HepG2 (cell line): ENCODE measurements around the gene ACSS2. TPM values are rescaled to one million over a fixed set of nuclear protein-coding genes. Genes with fewer than 3 reads are reported as not detected.
A peak's percentile ranks its signal among the peaks of the same experiment; 100 is the strongest.

Experiments used
- BCLAF1 ChIP-seq: fragments of 450-650 bp; IDR thresholded peaks from 2 replicates; pipeline ENCODE4 v1.6.1; 2017; ENCODE audit warnings: mild to moderate bottlenecking
- E2F1 ChIP-seq: sonication (generic); formaldehyde crosslinking; IDR thresholded peaks from 2 replicates; pipeline ENCODE4 v1.5.0; 2020; ENCODE audit warnings: missing genetic modification reagents
- ESRRA ChIP-seq: sonication (generic); formaldehyde crosslinking; IDR thresholded peaks from 2 replicates; pipeline ENCODE4 v1.5.1; 2020; ENCODE audit warnings: mild to moderate bottlenecking, low read depth, missing genetic modification reagents
- GABPA ChIP-seq, 2 experiments: IDR thresholded peaks; 2 replicates each; pipeline ENCODE4 v1.6.1; 2011 to 2016; ENCODE audit warnings: low read depth in 2 of 2, low read length in 1 of 2, missing biosample characterization in 1 of 2, missing genetic modification characterization in 1 of 2
- JARID2 ChIP-seq: sonication (generic); formaldehyde crosslinking; IDR thresholded peaks from 2 replicates; pipeline ENCODE4 v1.8.1; 2023; ENCODE audit warnings: missing genetic modification reagents, inconsistent platforms; ENCODE audit not compliant: insufficient replicate concordance
- RXRB ChIP-seq: IDR thresholded peaks from 2 replicates; pipeline ENCODE4 v1.6.1; 2016; ENCODE audit warnings: borderline replicate concordance, missing genetic modification reagents, missing compliant biosample characterization
- SKI ChIP-seq: fragments of 450-650 bp; IDR thresholded peaks from one replicate; pipeline ENCODE4 v1.6.1; 2018; ENCODE audit warnings: mild to moderate bottlenecking; ENCODE audit not compliant: partially characterized antibody
- SRSF1 ChIP-seq: fragments of 200-400 bp; formaldehyde crosslinking; optimal IDR thresholded peaks from 2 replicates; pipeline ENCODE3; 2017; ENCODE audit warnings: mild to moderate bottlenecking, low read depth, low read length, moderate library complexity
- TRIM24 ChIP-seq: sonication (generic); formaldehyde crosslinking; IDR thresholded peaks from 2 replicates; pipeline ENCODE4 v1.8.0; 2022; ENCODE audit warnings: mild to moderate bottlenecking, missing genetic modification reagents
- XBP1 ChIP-seq: sonication (generic); formaldehyde crosslinking; IDR thresholded peaks from 2 replicates; pipeline ENCODE4 v1.5.0; 2020; ENCODE audit warnings: missing genetic modification reagents
- ZNF101 ChIP-seq: sonication (generic); formaldehyde crosslinking; IDR thresholded peaks from 2 replicates; pipeline ENCODE4 v1.4.0; 2020; ENCODE audit warnings: mild to moderate bottlenecking, low read depth, missing genetic modification reagents, borderline replicate concordance
- ZNF460 ChIP-seq: sonication (generic); formaldehyde crosslinking; IDR thresholded peaks from 2 replicates; pipeline ENCODE4 v1.5.1; 2020; ENCODE audit warnings: missing genetic modification reagents, mild to moderate bottlenecking, borderline replicate concordance
- ZNF468 ChIP-seq: sonication (generic); formaldehyde crosslinking; IDR thresholded peaks from 2 replicates; pipeline ENCODE4 v1.8.0; 2022; ENCODE audit warnings: mild to moderate bottlenecking, moderate library complexity, missing genetic modification reagents
- ZNF615 ChIP-seq: sonication (generic); formaldehyde crosslinking; IDR thresholded peaks from 2 replicates; pipeline ENCODE4 v1.5.0; 2020; ENCODE audit warnings: mild to moderate bottlenecking, missing genetic modification reagents, borderline replicate concordance
- ZNF816 ChIP-seq: sonication (generic); formaldehyde crosslinking; IDR thresholded peaks from 2 replicates; pipeline ENCODE4 v1.8.0; 2022; ENCODE audit warnings: missing genetic modification reagents, mild to moderate bottlenecking, borderline replicate concordance
- polyA plus RNA-seq, 8 experiments: library from polyadenylated mRNA; depleted of rRNA in 3 of 8; stranded (reverse) in 7 of 8; unstranded in 1 of 8; fragments of >200 nt; fragmentation: Illumina TruSeq in 4 of 8; extraction: Trizol in 4 of 8; gene quantifications; 2 replicates each; pipeline versions ENCODE4 v1.2.1 to v1.2.3, GENCODE V29; 2011 to 2016; ENCODE audit warnings: low read depth in 4 of 8, missing spikeins in 1 of 8, mixed read lengths in 1 of 8; ENCODE audit not compliant: insufficient read depth in 1 of 8
- total RNA-seq, 5 experiments: library from RNA; depleted of rRNA; stranded (reverse); fragments of >200 nt; fragmentation: Illumina TruSeq; extraction: Trizol; gene quantifications; 2 replicates each; pipeline ENCODE4 v1.2.3, GENCODE V29; 2016; ENCODE audit warnings: low read depth in 1 of 5
- TF ChIP-seq, protein P1 (sequence below): sonication (generic); formaldehyde crosslinking; IDR thresholded peaks from 2 replicates; pipeline ENCODE4 v1.4.0; 2020; ENCODE audit warnings: missing genetic modification reagents
- TF ChIP-seq, protein P2 (sequence below): sonication (generic); formaldehyde crosslinking; IDR thresholded peaks from 2 replicates; pipeline ENCODE4 v1.9.0; 2021; ENCODE audit warnings: missing genetic modification reagents, mild to moderate bottlenecking, borderline replicate concordance
- TF ChIP-seq, protein P3 (sequence below): sonication (generic); formaldehyde crosslinking; IDR thresholded peaks from 2 replicates; pipeline ENCODE4 v1.8.1; 2023; ENCODE audit warnings: mild to moderate bottlenecking, missing genetic modification reagents, borderline replicate concordance

The ACSS2 gene
- total and polyA plus RNA-seq, 2 of the 13 experiments (the other 11 are each of a cell fraction or from before 2014, with no cell fraction given), result 72.8 to 89.7 TPM

DNA sequence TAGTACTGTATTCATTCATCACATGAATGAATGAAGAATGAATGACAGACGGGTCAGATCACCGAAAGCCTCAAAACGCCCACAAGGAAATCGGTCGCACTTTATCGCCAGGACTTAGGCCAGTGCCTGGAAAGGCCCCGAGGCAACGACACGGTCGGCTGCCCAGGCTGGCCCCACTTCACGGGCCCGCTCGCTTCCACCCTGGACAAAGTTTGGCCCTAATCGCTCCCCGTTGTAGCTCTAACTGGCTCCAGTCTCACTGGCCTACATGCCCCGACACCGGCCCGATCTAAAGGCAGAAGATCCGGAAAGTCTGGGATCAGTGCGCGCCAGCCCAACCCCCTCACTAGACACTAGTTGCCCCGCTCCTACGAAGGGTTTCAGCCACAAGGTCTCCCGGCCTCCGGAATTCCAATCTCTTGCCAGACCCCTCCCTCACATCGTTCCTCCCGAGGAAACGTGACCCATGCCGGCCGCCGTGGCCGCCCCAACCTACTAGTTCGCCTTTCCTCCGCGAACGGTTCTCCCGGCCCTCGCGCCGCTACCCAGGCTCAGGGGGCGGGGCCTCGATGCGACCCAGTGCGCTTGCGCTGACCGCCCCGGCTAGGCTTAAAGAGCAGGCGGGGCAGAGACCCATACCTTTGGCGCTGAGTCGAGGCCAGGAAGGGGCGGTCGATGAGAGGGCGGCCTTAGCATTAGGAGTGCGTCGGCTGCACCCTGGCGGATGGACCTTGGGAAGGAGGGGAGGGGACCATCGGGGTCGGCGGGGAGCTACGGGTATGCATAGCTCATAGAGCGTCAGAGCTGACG is 79.0 kb downstream of the ACSS2 start, which contains the start of the genes GSS and MYH7B (continued):
- TF ChIP-seq, protein P1, sequence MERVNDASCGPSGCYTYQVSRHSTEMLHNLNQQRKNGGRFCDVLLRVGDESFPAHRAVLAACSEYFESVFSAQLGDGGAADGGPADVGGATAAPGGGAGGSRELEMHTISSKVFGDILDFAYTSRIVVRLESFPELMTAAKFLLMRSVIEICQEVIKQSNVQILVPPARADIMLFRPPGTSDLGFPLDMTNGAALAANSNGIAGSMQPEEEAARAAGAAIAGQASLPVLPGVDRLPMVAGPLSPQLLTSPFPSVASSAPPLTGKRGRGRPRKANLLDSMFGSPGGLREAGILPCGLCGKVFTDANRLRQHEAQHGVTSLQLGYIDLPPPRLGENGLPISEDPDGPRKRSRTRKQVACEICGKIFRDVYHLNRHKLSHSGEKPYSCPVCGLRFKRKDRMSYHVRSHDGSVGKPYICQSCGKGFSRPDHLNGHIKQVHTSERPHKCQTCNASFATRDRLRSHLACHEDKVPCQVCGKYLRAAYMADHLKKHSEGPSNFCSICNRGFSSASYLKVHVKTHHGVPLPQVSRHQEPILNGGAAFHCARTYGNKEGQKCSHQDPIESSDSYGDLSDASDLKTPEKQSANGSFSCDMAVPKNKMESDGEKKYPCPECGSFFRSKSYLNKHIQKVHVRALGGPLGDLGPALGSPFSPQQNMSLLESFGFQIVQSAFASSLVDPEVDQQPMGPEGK, result peak; percentile 74
- TF ChIP-seq GABPA (IDR thresholded peaks at IDR 0.05; ENCODE audit: low read depth, low read length) (no peak), GABPA (CRISPR knock-in tag; IDR thresholded peaks at IDR 0.05; ENCODE audit: low read depth) (peak; percentile 70), XBP1 (CRISPR knock-in tag) (no peak), SRSF1 (peak; percentile 87), E2F1 (peak; percentile 67; the same call in 1 of the 2 replicates), ZNF468 (CRISPR knock-in tag) (0 out of 2 replicates have a peak, but pooled peaks have one; percentile 85), ZNF101 (CRISPR knock-in tag) (peak; percentile 98), ZNF615 (peak; percentile 56; the same call in 1 of the 2 replicates), JARID2 (CRISPR knock-in tag) (peak; percentile 90), ZNF460 (no peak; the same call in 1 of the 2 replicates), SKI (peak; percentile 86), BCLAF1 (no peak), TRIM24 (CRISPR knock-in tag) (no peak), ZNF816 (CRISPR knock-in tag) (no peak; the same call in 1 of the 2 replicates), RXRB (CRISPR knock-in tag) (peak; percentile 87), ESRRA (CRISPR knock-in tag) (peak; percentile 88)
- TF ChIP-seq, protein P2, sequence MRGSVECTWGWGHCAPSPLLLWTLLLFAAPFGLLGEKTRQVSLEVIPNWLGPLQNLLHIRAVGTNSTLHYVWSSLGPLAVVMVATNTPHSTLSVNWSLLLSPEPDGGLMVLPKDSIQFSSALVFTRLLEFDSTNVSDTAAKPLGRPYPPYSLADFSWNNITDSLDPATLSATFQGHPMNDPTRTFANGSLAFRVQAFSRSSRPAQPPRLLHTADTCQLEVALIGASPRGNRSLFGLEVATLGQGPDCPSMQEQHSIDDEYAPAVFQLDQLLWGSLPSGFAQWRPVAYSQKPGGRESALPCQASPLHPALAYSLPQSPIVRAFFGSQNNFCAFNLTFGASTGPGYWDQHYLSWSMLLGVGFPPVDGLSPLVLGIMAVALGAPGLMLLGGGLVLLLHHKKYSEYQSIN (CRISPR knock-in tag), result peak; percentile 74; the same call in 1 of the 2 replicates
- TF ChIP-seq, protein P3, sequence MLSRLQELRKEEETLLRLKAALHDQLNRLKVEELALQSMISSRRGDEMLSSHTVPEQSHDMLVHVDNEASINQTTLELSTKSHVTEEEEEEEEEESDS (CRISPR knock-in tag), result peak; percentile 80; the same call in 1 of the 2 replicates
